GM21576 (cell line): Measurements from ENCODE around the gene NTN4.
"Not testable (repeated sequence)": the region's sequence is repeated elsewhere in the genome, so short reads cannot be mapped to it uniquely, and the experiment has no call there.

Source experiments
- ATAC-seq: cut with Tn5 transposase; IDR thresholded peaks from one replicate; pipeline ENCODE4 v1.9.1; 2021; ENCODE audit warnings: mild to moderate bottlenecking, moderate library complexity; ENCODE audit not compliant: unreplicated experiment

The NTN4 gene

GRCh38 chr12:95717316-95717928 lies 73.1 kb downstream of the NTN4 start:
- ATAC-seq, result no peak

GRCh38 chr12:95715177-95715576 lies 75.4 kb downstream of the NTN4 start:
- ATAC-seq, result no peak

- no peak for ATAC-seq
Measured at GRCh38 chr12:95712269-95712668, 78.3 kb downstream of the NTN4 start.

GRCh38 chr12:95710386-95710785 lies 80.2 kb downstream of the NTN4 start:
- ATAC-seq, result no peak

GRCh38 chr12:95709152-95709551 lies 81.4 kb downstream of the NTN4 start:
- no peak for ATAC-seq

- no peak for ATAC-seq
Measured at GRCh38 chr12:95705143-95705542, 85.4 kb downstream of the NTN4 start.

GRCh38 chr12:95703986-95704385 lies 86.6 kb downstream of the NTN4 start:
- ATAC-seq, result no peak

GRCh38 chr12:95701722-95702418 lies 88.7 kb downstream of the NTN4 start:
- no peak for ATAC-seq

GRCh38 chr12:95701275-95701674 lies 89.3 kb downstream of the NTN4 start:
- ATAC-seq, result no peak

- peak; percentile 96 for ATAC-seq
Measured at GRCh38 chr12:95700316-95700785, 90.2 kb downstream of the NTN4 start.

GRCh38 chr12:95699579-95699978 lies 91.0 kb downstream of the NTN4 start:
- ATAC-seq, result no peak

GRCh38 chr12:95694136-95694535 lies 96.4 kb downstream of the NTN4 start:
- no peak for ATAC-seq

GRCh38 chr12:95693689-95694088 lies 96.9 kb downstream of the NTN4 start:
- ATAC-seq, result no peak

GRCh38 chr12:95690861-95691635 lies 99.5 kb downstream of the NTN4 start:
- no peak for ATAC-seq

- ATAC-seq, result no peak
Measured at GRCh38 chr12:95687937-95688336, 102.6 kb downstream of the NTN4 start.

GRCh38 chr12:95683418-95683817 lies 107.1 kb downstream of the NTN4 start:
- no peak for ATAC-seq

- ATAC-seq, result no peak
Measured at GRCh38 chr12:95681210-95681765, 109.3 kb downstream of the NTN4 start.

GRCh38 chr12:95678684-95679083 lies 111.9 kb downstream of the NTN4 start:
- ATAC-seq, result no peak

- not testable (repeated sequence) for ATAC-seq
Measured at GRCh38 chr12:95677782-95678181, 112.8 kb downstream of the NTN4 start.

- ATAC-seq, result no peak
Measured at GRCh38 chr12:95674631-95675030, 115.9 kb downstream of the NTN4 start.

- no peak for ATAC-seq
Measured at GRCh38 chr12:95674163-95674562, 116.4 kb downstream of the NTN4 start.

- no peak for ATAC-seq
Measured at GRCh38 chr12:95673576-95673975, 117.0 kb downstream of the NTN4 start.
